Sigmoid colon (tissue), 7 donors: ENCODE results near the gene NCAM2. TPM values are rescaled to one million over a fixed set of nuclear protein-coding genes. Genes with fewer than 3 reads are reported as not detected.

ENCODE experiments used
- DNase-seq: peaks from one replicate; pipeline ENCODE4 v3.0.0-alpha.2; 2019
- H3K27ac ChIP-seq, 4 donors: fragments of 200-600 bp; sonication (generic); one replicate each; pipeline ENCODE4 v1.5.1; 2016 to 2019; ENCODE audit warnings: mild to moderate bottlenecking in 1 of 4
- H3K27me3 ChIP-seq, 3 donors: fragments of 200-600 bp; sonication (generic); one replicate each; pipeline ENCODE4 v1.5.1; 2019; ENCODE audit warnings: mild to moderate bottlenecking in 1 of 3
- H3K36me3 ChIP-seq, 4 donors: fragments of 200-600 bp; sonication (generic); one replicate each; pipeline ENCODE4 v1.5.1; 2016 to 2019
- H3K4me1 ChIP-seq, 4 donors: fragments of 200-600 bp; sonication (generic); one replicate each; pipeline ENCODE4 v1.5.1; 2017 to 2019
- H3K4me3 ChIP-seq, 4 donors: fragments of 200-600 bp; sonication (generic); one replicate each; pipeline ENCODE4 v1.5.1; 2017 to 2019; ENCODE audit warnings: mild to moderate bottlenecking in 2 of 4, moderate library complexity in 1 of 4
- H3K9me3 ChIP-seq, 4 donors: fragments of 200-600 bp in 3 of 4; sonication (generic) in 3 of 4; one replicate each; pipeline versions ENCODE4 v1.5.1 to v1.6.1; 2013 to 2019
- CTCF ChIP-seq, 4 experiments: fragments of 450-650 bp in 3 of 4; fragments of 200-600 bp in 1 of 4; IDR thresholded peaks; one replicate each; pipeline ENCODE4 v1.5.1; 2016 to 2019; ENCODE audit warnings: antibody characterized with exemption in 4 of 4, mild to moderate bottlenecking in 3 of 4, moderate library complexity in 2 of 4
- EP300 ChIP-seq, 4 donors: sonication (generic); formaldehyde crosslinking; IDR thresholded peaks; one replicate each; pipeline ENCODE4 v1.6.1; 2017; ENCODE audit warnings: antibody characterized with exemption in 4 of 4
- POLR2A ChIP-seq, 2 donors: fragments of 450-650 bp; IDR thresholded peaks; one replicate each; pipeline ENCODE4 v1.6.1; 2016; ENCODE audit warnings: antibody characterized with exemption in 2 of 2, mild to moderate bottlenecking in 2 of 2, moderate library complexity in 2 of 2
- POLR2AphosphoS5 ChIP-seq, 4 donors: sonication (generic); formaldehyde crosslinking; IDR thresholded peaks; one replicate each; pipeline ENCODE4 v1.6.1; 2017; ENCODE audit warnings: antibody characterized with exemption in 4 of 4
- WGBS, 2 donors: extraction: QIAGEN DNeasy Blood & Tissue Kit; methylation state at CpG; one replicate each; pipeline ENCODE4 v1.1.7; 2013; 5-methylcytosine and 5-hydroxymethylcytosine counted together
- intact Hi-C: fragments of 100-400 bp; cut with DNase I; formaldehyde crosslinking; loops from one replicate; pipeline ENCODE4 v1.15.1; 2023
- polyA plus RNA-seq, 3 donors: library from polyadenylated mRNA; stranded (reverse); fragments of 200-250 nt; gene quantifications; one replicate each; pipeline ENCODE4 v1.2.3, GENCODE V29; 2013
- total RNA-seq, 4 donors: library from RNA; depleted of rRNA; stranded (reverse); fragments of >200 nt; gene quantifications; one replicate each; pipeline ENCODE4 v1.1.0, GENCODE V29; 2016
- donor health status: healthy with polysubstance abuse.
- donor health status: Bipolar disorder and iron deficiency.
- donor health status: healthy.

NCAM2 gene
- total and polyA plus RNA-seq, 7 donors = under 0.01 to 17.1 (median 6.7) TPM; not detected in 1

GRCh38 chr21:21290751-21291150 lies 292.5 kb downstream of the NCAM2 start:
- no peaks in the 10 kb centered on the region for H3K27me3 ChIP-seq
- no peak overlapping the region for H3K27ac ChIP-seq
- no peak overlapping the region for H3K4me3 ChIP-seq
- intact Hi-C loops = no loop called here
- no peak for DNase-seq
- 70 to 83% methylated on average over 4 of the region's 4 CpGs for WGBS, 2 donors
- H3K4me1 ChIP-seq = no peaks in the 10 kb centered on the region
- H3K9me3 ChIP-seq = no peaks in the 10 kb centered on the region
- TF ChIP-seq POLR2AphosphoS5 (IDR thresholded peaks at IDR 0.05) = no peak
- TF ChIP-seq CTCF (IDR thresholded peaks at IDR 0.05) = no peak
- TF ChIP-seq EP300 (IDR thresholded peaks at IDR 0.05) = no peak
- no peak for TF ChIP-seq POLR2A (IDR thresholded peaks at IDR 0.05)
- H3K36me3 ChIP-seq = no peaks in the 10 kb centered on the region

GRCh38 chr21:21291883-21292569 lies 293.8 kb downstream of the NCAM2 start:
- no peak for TF ChIP-seq EP300 (IDR thresholded peaks at IDR 0.05)
- TF ChIP-seq POLR2A (IDR thresholded peaks at IDR 0.05) = no peak
- no peak for TF ChIP-seq POLR2AphosphoS5 (IDR thresholded peaks at IDR 0.05)
- TF ChIP-seq CTCF (IDR thresholded peaks at IDR 0.05) = no peak
- no peaks in the 10 kb centered on the region for H3K27me3 ChIP-seq
- WGBS, 2 donors = 88 to 89% methylated on average over 3 of the region's 3 CpGs
- H3K36me3 ChIP-seq = no peaks in the 10 kb centered on the region
- no peak overlapping the region for H3K27ac ChIP-seq
- no peaks in the 10 kb centered on the region for H3K9me3 ChIP-seq
- no peak for DNase-seq
- no peak overlapping the region for H3K4me3 ChIP-seq
- intact Hi-C loops = no loop called here
- H3K4me1 ChIP-seq = no peaks in the 10 kb centered on the region

- no peak for DNase-seq
- TF ChIP-seq EP300 (IDR thresholded peaks at IDR 0.05) (no peak), CTCF (IDR thresholded peaks at IDR 0.05) (no peak), POLR2AphosphoS5 (IDR thresholded peaks at IDR 0.05) (no peak), POLR2A (IDR thresholded peaks at IDR 0.05) (no peak)
- Histone ChIP-seq H3K36me3 (no peaks in the 10 kb centered on the region), H3K27me3 (no peaks in the 10 kb centered on the region), H3K9me3 (no peaks in the 10 kb centered on the region), H3K4me3 (no peak overlapping the region), H3K4me1 (no peaks in the 10 kb centered on the region), H3K27ac (no peak overlapping the region)
- intact Hi-C loops = no loop called here
- WGBS, 2 donors = 90 to 95% methylated on average over 3 of the region's 3 CpGs
These were observed 297.1 kb downstream of the NCAM2 start for GRCh38 chr21:21295303-21295702.

GRCh38 chr21:21297211-21297610 lies 299.0 kb downstream of the NCAM2 start:
- TF ChIP-seq POLR2A (IDR thresholded peaks at IDR 0.05) (no peak), CTCF (IDR thresholded peaks at IDR 0.05) (no peak), POLR2AphosphoS5 (IDR thresholded peaks at IDR 0.05) (no peak), EP300 (IDR thresholded peaks at IDR 0.05) (no peak)

GRCh38 chr21:21301013-21301412 lies 302.8 kb downstream of the NCAM2 start:
- H3K4me3 ChIP-seq = no peak overlapping the region
- intact Hi-C loops = no loop called here
- H3K27me3 ChIP-seq = no peaks in the 10 kb centered on the region
- H3K27ac ChIP-seq = no peak overlapping the region
- DNase-seq = no peak
- TF ChIP-seq POLR2A (IDR thresholded peaks at IDR 0.05) = no peak
- no peak for TF ChIP-seq EP300 (IDR thresholded peaks at IDR 0.05)
- no peak for TF ChIP-seq CTCF (IDR thresholded peaks at IDR 0.05)
- no peak for TF ChIP-seq POLR2AphosphoS5 (IDR thresholded peaks at IDR 0.05)
- no peaks in the 10 kb centered on the region for H3K9me3 ChIP-seq
- no peaks in the 10 kb centered on the region for H3K4me1 ChIP-seq
- no peaks in the 10 kb centered on the region for H3K36me3 ChIP-seq
- WGBS, 2 donors = 43 to 75% methylated on average over 2 of the region's 2 CpGs

More at GRCh38 chr21:21297211-21297610, 299.0 kb downstream of the NCAM2 start:
- WGBS, 2 donors = 39 to 84% methylated on average over 2 of the region's 2 CpGs
- Histone ChIP-seq H3K36me3 (no peaks in the 10 kb centered on the region), H3K9me3 (no peaks in the 10 kb centered on the region), H3K4me1 (no peaks in the 10 kb centered on the region), H3K27me3 (no peaks in the 10 kb centered on the region), H3K27ac (no peak overlapping the region), H3K4me3 (no peak overlapping the region)
- DNase-seq = no peak
- intact Hi-C loops = no loop called here
